D721Med (cell line): ENCODE measurements around the gene PCDH8.
A peak's percentile ranks its signal among the peaks of the same experiment; 100 is the strongest.

Experiments used
- DNase-seq: peaks from one replicate; pipeline ENCODE4 v3.0.0; 2011; ENCODE audit warnings: low spot score; ENCODE audit not compliant: insufficient read length
- FAIRE-seq: peaks from 2 replicates; lab custom pipeline; 2011; peaks lifted over from hg19 to GRCh38; lab: Jason Lieb, UNC
- TF ChIP-seq, protein P1 (sequence below): IDR thresholded peaks from 2 replicates; pipeline ENCODE4 v1.5.1; 2012; ENCODE audit warnings: mild to moderate bottlenecking, control low read depth; ENCODE audit not compliant: insufficient read depth; ENCODE audit errors: missing control alignments

The PCDH8 gene

DNA sequence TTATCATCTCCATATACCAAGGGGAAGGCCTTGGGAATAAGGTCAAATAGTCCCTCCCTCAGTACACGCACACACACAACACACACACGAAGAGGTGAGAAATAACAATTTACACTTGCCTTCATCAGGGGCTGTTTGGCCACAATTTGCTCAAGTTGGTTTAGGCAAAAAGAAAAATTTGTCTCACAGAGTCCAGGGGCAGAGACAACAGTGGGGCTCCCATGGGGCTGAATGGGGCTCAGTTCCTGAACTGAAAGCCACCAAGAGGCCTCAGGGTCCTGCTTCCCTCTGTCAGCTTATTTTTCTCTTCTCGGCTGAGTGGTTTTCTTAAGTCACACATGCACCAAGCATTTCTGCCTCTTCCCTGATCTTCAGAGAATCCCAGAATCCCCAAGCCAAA, 35.5 kb downstream of the PCDH8 start:
- FAIRE-seq (no peak), DNase-seq (no peak)
- TF ChIP-seq, protein P1, sequence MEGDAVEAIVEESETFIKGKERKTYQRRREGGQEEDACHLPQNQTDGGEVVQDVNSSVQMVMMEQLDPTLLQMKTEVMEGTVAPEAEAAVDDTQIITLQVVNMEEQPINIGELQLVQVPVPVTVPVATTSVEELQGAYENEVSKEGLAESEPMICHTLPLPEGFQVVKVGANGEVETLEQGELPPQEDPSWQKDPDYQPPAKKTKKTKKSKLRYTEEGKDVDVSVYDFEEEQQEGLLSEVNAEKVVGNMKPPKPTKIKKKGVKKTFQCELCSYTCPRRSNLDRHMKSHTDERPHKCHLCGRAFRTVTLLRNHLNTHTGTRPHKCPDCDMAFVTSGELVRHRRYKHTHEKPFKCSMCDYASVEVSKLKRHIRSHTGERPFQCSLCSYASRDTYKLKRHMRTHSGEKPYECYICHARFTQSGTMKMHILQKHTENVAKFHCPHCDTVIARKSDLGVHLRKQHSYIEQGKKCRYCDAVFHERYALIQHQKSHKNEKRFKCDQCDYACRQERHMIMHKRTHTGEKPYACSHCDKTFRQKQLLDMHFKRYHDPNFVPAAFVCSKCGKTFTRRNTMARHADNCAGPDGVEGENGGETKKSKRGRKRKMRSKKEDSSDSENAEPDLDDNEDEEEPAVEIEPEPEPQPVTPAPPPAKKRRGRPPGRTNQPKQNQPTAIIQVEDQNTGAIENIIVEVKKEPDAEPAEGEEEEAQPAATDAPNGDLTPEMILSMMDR = no peak

DNA sequence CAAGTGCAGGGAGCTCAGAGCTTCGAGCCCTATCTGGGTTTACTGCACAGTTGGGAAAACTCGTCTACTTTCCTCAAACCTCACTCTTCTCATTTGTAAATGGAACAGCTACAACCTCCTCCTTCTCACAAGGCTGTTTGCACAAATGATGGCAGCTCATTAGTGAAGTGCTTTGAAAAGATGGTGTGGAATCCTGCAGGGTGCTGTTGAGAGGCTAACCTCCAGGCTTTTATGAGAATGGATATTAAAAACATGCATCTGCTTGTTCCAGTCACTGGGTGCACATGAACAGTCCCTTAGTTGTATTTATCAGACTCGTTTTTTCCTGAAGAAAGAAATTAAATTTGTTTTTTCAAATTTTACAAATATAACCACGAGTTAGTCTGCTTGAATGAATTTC, 36.6 kb downstream of the PCDH8 start:
- FAIRE-seq = no peak
- TF ChIP-seq, protein P1 = no peak
- no peak for DNase-seq

DNA sequence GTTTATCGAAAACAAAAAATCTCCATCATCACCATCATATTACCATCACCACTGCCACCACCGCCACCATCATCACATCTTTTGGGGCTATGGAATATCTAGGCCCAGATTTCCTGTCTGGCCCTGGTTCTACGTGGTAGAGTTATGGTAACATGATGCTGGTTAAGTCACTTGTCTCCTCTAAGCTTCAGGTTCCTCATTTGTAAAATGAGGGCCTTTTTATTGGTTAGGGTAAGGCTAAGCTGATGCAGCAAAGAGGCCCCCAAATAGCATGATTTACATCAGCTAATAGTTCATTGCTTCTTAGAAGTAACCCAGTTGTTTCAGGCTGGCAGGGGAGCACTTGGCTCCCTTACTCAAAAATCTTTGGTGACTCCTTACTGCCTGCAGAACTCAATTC, 37.9 kb downstream of the PCDH8 start:
- TF ChIP-seq, protein P1 = no peak
- DNase-seq (no peak), FAIRE-seq (no peak)

DNA sequence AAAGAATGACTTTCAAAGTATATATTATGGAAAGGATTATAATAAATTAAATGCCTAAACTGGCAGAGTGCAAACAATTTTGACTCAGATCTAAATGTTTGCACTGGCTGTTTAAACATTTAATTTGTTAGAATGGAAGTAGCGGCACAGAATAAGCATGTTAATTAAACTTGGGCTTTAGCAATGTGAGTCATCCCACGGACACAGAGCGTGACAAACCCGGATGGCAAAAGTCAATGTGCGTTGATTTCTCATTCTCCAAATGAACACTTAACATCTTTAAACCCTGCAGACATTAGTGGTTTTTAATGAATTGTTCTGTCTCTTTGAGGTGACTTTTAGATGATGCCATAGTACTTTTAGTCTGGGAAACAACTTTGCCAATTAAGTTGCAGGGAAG, 38.4 kb downstream of the PCDH8 start:
- DNase-seq (no peak), FAIRE-seq (no peak)
- TF ChIP-seq, protein P1 = no peak

DNA sequence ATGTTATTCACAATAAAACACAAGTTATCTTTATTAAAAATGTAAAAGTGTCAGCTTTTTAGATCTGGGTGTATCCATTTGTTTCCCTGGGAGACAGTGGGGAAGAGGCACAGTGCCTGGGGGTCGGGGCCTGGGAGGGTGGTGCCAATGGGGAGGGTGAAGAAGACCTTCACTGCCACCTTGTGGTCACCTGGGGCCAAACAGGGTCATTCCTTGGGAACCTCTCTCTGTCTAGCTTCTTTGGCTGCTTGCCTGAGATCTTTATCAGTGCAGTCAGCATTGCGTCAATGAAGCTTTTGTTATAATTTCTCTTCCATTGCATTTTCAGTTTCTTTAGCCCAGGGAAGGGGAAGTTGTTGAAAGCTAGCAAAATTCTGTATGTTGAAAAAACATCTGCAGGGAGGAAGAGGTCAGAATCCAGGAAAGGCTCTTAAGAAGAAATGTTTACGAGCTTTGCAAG, 39.1 kb downstream of the PCDH8 start:
- DNase-seq (peak; percentile 62), FAIRE-seq (peak; percentile 70)
- TF ChIP-seq, protein P1 = peak; percentile 76

DNA sequence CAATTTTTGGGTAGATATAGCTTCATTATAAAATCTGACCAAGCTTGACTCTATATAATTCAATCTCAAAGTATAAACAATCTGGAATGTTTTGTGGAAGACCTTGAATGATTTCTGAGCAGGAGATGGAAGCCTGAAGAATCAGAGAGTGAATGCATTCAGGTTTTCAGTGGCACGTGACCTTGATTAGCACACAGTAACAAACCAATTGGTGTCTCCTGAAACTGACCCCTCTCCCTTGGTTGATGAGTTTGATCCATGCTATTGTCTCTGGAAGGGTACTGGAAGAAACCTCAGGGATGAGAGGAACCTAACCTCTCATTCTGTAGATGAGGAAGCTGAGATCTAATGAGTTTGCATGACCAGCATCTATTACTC, 39.6 kb downstream of the PCDH8 start:
- TF ChIP-seq, protein P1 = no peak
- no peak for FAIRE-seq
- DNase-seq = no peak

DNA sequence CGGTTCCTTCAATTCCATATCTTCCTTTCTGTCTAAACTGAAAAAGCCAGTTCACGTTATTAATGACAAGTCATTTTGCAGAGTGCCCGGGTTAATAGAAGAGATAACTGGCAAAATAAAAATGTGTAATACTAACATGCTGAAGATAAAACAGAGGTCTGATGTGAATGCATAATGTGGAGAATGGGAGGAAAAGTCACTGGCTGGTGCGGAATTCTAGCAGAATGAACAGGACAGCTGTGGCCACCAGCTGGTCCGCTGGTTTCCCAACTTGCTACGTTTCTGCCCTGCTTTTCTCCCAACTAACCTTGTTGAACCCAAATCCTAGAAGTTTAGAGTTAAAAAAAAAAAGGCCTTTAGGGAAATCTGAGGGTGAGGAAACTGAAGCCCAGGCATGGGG, 42.4 kb downstream of the PCDH8 start:
- TF ChIP-seq, protein P1 = no peak
- no peak for DNase-seq
- FAIRE-seq = no peak
